ENCODE results near the gene RBPJL.

DNA sequence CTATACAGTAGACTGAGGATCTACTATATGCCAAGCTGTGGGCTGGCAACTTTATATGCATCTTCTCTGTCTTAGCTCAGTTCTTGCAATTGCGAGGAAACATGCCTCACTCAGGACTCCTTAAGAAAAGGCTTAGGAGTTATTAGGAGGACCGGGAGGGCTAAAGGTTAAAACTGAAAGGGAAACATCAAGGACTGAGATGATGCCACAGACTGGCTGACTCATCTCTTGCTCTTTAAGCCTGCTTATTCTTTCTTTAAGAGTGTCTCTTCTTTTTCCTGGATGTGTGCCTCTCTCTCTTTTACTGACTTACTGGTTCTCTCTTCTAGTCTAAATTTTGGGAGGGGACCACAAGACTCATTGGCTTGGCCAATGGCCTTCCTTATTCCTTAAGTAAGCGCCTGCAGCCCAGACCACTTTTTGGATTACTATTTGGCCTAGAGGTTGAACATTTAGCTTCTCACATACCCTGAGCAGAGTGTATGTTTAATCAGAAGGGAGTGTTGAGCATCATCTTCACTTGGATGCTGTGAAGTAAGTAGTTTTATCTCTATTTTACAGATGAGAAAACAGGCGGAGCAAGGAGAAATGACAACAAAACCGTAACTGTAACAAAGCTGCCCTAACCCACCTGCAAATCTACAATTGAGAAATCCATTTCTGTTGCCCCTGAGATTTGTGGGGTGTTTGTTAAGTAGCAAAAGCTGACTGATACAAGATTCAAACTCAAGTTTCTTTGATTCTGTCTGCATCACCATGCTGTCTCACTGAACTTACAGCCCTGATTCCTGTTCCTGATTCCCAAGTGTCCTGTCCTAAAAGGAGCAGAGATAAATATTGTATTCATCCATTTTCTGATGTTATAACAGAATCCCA, 48.8 kb downstream of the RBPJL start:
- TF ChIP-seq CTCF (conservative IDR thresholded peaks at IDR 0.05; ENCODE audit: low read length) (no peak), EZH2phosphoT487 (IDR thresholded peaks at IDR 0.05; ENCODE audit: borderline replicate concordance, low read depth, low read length) (no peak)

All from OCI-LY7 (cell line).